GM21619 (cell line): ENCODE measurements around the gene TRIM2.
"Not testable (repeated sequence)": the region's sequence is repeated elsewhere in the genome, so short reads cannot be mapped to it uniquely, and the experiment has no call there.

Source experiments
- ATAC-seq: cut with Tn5 transposase; IDR thresholded peaks from one replicate; pipeline ENCODE4 v1.9.1; 2021; ENCODE audit not compliant: unreplicated experiment

Gene TRIM2

DNA sequence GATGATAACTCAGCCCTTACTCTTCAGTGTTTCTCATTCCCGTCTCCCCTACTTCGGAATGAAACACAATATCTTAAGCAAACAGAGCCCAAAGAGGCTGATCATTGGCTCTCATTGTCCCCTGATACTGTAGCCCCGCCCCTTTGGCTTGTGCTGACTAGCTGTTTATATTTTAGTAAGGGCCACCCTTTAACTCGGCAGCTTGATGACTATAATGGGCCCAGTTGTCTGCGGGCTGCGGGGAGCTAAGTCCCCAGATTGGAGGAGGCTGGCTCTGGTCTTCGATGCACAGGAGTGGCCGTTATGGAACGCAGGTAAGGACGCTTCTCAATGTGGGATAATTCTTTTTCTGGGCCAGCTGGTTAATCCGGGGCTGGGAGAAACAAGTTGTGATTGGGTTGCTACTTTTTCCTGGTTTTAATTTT, at the start of gene TRIM2:
Gene TRIM2 (plus strand): TSS at position 197 of the 425 bp plus-strand sequence. CDS start 88 bp downstream, at position 285.
- no peak for ATAC-seq

DNA sequence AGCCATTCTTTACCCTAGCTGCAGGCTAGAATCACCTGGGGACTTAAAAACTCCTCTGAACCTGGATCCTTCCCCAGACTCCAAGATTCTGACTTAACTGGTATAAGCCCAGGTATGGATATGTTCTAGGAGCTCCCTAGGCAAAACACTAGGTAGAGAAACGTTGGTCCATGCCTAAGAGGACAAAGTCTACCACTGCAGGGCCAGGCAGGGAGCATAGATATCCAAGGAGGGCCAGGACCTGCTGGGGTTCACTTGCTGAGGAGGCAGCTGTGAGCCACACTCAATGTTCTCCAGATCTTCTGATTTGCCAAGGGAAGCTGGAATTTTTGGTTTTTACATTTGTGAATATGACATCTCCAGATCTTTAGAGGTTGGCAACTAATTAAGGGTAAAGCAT, 48.6 kb upstream of the TRIM2 start:
- ATAC-seq = no peak

DNA sequence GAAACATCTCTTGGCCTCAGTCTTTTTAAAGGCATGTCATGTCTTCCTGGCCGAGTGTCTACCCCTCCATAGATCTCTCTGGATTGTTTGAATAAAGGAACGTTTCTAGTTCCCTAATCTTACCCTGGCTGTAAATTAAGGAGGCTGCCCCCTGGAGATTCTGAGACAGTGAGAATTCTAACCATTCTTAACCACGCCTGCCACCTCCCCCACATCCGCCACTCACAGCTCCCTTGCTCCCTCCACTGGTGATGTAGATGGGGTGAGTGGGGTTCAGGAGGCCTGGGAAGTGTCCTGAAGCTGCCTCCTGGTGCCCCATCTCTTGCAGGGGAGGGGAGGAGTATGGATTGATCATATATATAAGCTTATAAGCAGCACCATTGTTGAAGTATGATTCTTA, 48.0 kb upstream of the TRIM2 start:
- no peak for ATAC-seq

DNA sequence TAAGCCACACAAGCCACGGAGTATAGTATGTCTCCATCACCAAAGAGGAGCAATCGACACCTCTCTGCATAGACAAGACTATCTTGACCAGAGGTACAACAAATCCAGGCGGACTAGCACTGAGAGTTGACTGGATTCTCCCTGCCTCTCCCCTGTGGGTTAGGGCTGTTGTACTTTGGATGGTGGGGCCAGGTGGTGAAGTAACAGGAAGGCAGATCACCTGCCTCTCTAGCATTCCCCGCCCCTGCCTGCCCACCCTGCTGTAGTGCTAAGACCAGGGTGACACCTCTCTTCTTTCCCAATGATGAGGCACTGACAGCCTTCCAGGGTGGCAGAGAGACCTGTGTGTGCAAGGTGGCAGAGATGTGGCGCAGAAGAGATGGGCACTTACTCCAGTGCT, 47.5 kb upstream of the TRIM2 start:
- ATAC-seq = no peak

DNA sequence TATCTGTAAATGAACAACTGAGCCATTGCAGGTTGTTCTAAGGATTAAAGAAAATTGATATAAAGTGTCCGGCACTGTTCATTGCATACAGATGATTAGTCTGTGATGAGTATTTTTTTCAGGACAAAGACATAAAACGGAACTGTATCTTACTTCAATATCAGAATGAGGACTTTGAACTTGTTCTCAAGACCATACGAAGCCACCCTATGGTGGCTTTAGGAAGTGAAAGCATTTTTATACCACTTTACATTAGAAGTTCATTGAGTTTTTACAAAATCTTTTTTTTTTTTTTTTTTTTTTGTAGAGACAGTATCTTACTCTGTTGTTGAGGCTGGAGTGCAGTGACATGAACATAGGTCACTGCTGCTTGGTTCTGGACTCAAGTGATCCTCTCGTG, 45.2 kb upstream of the TRIM2 start:
- ATAC-seq = no peak

DNA sequence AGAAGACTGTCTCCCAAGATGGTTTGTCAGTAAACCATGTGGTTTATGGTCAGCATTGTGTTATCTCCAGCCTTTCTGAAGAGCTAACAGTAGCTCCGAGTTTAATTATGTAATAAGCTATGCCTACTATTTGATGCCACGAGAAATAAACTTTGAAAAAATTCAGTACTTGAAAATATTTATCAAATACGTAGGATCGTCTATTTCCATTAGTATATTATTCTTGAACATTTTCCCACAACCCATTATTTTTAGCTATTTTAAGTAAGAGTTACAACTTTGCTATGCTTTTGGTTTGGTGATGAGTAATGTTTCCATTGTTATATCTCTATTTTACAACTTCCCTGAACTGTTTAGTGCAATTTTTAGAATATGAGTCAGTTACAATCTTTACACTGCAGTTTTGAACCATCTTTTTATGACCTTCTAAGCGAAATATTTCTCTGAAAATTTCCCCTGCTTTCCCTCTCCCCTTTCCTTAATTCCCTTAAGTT, 44.5 kb upstream of the TRIM2 start:
- no peak for ATAC-seq

DNA sequence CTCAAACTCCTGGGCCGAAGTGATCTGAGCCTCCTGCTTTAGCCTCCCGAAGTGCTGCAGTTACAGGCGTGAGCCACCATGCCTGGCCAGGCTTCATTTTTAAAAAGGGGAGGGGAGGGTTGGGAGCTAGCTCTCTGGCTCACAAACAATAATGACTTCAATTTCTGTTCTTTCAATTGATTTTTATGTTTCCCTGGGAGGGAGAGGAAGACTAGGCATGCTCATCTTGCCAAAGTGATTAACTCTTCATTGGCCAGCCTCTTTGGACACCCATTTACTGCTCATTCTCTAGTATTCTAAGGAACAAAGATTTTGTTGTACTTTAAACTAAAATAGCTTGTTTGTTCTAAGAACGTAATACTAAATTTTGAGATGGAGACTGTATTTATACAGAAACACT, 43.4 kb upstream of the TRIM2 start:
- no peak for ATAC-seq

DNA sequence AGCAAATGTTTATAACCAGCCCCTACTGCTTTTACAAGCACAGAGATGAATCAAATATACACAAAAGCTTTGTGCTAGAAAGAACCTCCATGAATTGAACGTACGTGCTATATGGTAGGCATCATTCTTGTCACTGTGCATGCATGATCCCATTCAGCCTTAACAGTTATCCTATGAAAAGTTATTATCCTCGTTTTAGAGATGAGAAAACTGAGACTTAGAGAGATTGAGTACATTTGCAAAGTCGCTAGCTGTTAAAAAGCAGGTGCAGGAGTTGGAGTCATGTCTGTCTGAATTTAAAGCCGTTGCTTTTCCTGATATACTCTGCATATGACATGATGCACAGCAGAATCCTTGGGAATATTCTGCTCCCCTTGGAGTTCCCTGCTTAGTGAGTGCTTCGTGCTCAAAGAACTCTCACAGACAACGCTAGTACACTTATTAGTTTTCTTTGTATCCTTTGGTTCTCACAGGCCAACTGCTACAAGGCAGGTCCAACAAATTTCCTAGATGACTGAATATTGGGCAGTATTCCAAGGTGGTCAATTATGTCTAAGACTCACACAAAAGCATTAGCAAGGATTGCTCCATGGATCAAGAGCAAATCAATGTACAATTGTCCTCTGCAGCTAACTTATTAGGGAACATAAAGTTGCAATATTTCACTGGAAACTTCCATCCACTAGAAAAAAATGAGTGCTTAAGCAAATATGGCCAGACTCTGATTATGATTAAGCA, 42.8 kb upstream of the TRIM2 start:
- no peak for ATAC-seq

DNA sequence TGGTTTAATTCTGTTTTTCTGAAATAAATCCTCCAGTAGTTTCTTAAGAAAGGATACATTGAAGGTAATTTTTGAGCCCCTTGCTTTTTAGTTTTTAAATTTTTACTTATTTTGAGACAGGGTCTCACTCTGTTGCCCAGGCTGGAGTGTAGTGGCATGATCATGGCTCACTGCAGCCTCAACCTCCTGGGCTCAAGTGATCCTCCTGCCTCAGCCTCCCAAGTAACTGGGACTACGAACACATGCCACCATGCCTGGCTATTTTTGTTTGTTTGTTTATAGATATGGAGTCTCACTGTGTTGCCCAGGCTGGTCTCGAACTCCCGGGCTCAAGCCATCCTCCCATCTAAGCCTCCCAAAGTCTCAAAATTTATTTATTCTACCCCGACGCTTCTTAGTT, 39.0 kb upstream of the TRIM2 start:
- not testable (repeated sequence) for ATAC-seq

DNA sequence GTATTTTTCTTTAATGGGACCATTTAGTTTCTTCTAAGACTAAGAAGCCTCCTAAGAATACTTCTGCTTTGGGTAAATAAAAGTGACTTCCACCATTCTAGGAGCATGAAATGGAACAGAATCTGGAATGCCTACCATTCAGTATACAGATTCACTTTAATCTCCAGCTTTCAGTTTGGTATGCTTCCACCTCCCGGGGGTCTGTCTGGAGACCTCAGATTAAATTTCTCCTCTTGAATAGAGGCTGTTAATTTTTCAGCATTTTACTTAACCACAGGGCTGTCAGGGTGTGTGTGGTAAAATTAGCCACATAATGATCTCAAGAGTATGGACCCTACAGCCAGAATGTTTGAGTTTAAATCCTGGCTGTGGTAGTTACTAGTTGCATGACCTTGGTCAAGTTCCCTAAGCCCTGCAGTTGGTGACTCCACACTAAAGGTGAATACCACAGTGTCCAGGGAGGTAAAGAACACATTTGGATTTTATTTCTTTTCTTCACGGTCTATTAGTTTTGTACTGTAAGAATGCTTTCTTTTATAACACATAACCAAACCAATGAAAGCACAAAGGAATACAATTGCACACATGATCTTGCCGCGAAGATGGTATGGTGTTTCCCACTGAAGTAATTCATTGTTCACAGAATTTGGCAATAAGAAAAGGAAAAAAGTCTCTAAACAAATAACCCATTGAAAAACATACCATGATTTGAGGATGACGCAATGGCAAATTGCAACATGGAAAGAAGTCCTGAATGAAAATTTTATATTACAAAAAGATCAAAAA, 37.3 kb upstream of the TRIM2 start:
- no peak for ATAC-seq

DNA sequence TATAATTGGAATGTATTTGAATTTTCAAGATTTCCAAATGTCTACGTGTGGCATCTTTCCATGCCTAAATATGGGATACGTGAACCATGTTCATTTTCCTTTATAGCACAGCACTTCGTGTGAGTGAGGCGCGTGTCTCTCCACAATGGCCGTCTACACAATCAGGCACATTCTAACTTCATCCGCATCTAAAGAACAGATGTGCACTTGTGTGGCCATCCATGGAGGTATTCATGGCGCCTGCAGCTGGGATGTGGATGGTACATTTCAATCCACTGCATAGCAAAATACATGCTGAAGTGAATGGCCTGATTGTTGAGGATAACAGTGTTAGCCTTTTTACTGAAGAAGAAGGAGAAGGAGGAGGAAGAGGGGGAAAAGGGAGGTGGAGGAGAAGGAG, 34.5 kb upstream of the TRIM2 start:
- no peak for ATAC-seq

DNA sequence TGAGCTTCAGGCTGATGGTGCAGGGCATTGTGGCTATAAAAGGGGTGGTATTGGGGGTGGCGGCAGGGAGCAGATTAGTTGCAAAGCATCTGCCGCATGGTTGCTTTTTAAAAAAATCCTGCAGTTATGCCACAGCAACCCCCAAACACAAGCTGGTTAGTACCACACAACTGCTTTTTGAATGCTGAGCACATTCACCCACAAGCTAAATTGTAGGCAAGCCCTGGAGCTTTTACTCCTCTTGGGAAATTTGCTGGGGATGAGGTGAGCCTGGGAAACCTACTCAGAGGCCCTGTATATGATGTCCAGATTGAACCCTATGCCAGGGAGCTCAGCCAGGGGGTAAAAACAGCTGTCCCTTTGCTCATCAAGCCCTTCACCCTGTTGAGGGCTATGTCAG, 33.8 kb upstream of the TRIM2 start:
- no peak for ATAC-seq

DNA sequence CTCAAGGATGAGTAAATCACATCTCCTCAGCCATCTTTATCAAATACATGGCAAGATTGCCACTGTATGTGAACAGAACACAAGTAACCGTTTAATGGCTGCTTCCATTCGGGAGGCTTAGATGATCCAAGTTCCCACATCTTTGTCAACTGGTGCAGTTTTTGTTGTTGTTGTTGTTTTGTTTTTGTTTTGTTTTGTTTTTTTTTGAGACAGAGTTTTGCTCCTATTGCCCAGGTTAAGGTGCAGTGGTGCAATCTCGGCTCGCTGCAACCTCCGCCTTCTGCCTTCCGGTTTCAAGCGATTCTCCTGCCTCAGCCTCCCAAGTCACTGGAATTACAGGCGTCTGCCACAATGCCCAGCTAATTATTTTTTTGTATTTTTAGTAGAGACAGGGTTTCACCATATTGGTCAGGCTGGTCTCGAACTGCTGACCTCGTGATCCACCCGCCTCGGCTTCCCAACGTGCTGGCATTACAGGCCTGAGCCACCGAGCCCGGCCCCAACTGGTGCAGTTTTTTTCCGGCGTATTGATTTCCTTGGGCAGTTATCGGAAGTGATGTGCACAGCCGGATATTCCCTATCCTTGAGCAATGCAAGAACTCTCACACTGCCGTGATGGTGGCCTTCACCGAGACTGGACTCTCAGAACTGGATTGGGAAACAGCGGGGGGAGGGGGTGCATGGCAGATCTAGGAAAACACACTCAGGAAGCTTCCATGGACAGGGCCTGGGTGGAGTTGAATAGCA, 29.2 kb upstream of the TRIM2 start:
- no peak for ATAC-seq

DNA sequence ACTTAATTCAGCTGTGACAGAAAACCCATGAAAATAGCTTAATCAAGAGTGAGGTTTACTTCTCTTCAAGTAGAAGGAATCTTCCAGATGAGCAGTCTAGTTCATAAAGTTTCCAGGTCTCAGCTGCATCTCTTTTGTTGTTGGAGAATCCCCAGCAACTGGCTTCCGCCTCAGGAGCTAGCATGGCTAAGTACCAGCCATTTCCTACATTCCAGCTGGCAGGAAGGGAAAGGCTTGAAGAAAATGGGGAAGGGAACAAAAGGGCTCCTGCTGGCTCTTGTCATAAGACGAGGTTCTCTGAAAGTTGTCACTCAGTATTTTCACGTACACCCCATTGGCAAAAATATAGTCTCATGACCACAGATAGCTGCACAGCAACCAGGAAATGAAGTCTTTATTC, 27.3 kb upstream of the TRIM2 start:
- ATAC-seq = no peak

DNA sequence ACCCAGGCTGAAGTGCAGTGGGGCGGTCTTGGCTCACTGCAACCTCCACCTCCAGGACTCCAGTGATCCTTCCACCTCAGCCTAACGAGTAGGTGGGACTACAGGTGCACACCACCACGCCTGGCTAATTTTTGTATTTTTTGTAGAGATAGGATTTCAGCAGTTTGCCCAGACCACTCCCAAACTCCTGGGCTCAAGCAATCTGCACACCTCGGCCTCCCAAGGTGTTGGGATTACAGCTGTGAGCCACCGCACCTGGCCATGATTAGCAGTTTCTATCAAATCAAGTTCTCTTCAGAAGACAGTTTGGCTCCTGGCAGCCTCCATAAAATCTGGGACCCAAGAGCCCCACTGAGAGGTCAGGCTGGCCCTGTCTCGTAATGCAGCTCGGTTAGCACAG, 26.4 kb upstream of the TRIM2 start:
- no peak for ATAC-seq

DNA sequence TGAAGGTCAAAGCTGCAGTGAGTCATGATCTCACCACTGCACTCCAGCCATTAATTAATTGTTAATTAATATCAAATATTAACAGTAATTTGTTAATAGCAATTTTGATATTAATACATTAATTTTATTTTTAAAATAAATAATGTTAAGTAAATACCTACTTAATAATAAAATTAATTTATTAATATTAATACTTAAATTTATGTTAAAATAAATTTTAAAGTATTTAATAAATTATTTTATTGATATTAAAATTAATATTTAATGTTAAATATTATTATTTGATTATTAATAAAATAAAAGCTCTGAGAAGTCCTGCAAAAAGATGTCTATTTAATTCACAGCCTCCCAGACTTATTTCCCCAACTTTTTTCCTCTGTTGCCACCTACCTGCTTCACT, 25.1 kb upstream of the TRIM2 start:
- no peak for ATAC-seq

DNA sequence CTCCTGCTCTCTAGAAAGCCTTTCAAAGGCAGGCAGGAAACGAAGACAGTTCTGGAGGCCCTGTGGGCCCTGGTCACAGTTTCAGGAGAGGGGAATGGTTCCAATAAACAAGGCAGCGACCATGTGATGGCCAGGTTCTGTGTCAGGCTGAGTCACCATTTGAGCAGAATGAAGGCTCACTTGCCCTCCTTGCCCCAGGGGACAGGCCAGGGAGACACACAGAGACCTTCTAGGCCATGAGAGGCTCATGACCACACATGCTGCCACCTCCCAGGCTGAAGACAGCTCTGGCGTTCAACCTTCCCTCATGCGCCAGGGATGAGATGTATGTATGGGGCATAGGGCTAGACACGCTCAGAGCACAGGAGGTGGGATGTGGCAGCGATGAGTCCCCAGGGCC, 22.9 kb upstream of the TRIM2 start:
- no peak for ATAC-seq

DNA sequence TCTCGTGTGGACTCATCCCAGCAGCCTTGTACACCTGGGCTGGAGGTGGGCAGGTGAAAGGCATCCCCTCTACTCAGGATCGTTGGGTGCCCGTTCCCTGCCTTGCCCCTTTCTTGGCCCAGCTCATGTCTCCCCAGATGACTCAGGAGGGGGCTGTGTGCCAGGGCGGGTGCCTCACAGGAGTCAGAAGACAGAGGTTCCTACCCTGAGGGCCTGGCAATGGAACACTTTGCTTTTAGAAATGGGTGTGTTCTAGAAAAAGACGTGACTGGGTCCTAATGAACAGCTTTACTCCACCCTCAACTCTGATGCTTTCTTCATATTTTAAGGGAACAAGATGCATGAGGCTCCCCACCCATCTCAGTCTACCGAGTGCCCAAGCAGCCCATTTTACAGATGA, 22.5 kb upstream of the TRIM2 start:
- ATAC-seq = no peak

DNA sequence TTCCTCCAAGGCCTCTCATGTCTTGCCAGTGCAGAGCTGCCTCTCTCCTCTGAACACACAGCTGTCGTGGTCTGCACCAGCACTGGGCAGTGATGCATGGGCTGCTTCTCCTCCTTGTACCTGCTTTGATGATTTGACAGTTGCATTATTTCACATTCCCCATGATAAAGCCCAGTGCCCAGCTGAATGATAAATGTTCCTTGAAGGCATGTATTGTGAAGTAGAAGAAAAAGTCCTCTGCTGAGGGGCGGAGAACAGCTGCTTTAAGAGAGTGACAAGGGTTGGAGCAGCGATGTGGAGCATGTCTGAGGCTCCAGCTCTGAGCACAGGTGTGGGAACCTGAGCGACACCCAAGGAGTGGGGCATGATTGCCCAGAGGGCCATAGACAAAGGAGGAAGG, 21.1 kb upstream of the TRIM2 start:
- no peak for ATAC-seq

DNA sequence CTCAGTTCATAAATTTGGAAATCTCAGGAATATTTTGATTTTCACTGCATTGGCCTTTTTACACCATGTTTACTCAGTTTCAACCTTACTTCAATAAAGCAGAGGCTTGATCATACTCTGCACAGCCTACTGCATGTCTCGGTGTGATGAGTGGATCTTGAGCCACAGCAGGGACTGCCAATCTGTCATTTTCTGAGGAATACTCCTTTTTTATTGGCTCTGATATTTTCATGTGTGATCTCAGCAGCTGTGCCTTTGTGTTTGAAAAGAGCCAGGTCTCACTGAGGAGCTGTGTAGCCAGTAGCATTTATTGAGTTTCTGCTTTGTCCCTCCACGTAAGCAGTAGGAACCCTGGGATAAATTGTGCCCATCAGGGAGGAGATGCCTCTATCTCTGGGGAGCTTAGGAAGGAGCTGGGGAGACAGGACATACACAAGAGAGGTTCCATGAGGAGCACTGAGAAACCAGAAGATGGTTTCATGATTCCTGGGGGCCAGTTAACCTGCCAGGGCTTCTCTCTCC, 18.9 kb upstream of the TRIM2 start:
- no peak for ATAC-seq

DNA sequence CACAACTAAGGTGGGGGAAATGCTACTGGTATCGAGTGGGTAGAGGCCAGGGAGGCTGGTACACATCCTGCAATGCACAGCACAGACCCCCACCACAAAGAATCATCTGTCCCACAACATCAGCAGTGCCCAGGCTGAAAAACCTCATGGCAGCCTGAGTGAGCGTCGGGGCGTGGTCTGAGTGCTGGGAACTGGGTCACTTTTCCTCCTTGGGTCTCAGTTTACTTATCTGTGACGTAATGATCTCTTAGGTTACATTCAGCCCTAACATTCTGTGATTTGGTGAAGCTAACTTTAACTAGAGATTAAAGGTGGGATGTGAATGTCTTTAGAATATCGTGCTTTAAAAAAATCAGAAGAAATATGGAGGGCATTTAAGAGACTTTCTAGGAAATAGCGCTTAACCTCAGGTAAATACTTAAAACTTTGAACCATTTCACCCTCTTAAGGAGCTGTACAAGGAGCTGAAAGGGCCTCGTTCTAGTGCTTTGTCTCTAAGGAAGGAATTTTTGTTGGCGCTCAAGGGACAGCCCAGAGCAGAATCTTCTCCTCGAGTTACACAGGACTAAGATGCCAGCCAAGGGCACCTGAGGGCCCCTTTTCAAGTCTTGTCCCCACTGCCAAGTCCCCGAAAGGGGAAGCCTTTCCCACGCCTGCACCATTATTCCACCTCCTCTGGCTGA, 18.1 kb upstream of the TRIM2 start:
- ATAC-seq = no peak
